GM12874 (cell line): ENCODE results near the gene TTC28.

Source experiments
- TF ChIP-seq, protein P1 (sequence below): IDR thresholded peaks from 2 replicates; pipeline ENCODE4 v1.5.1; 2011; ENCODE audit warnings: low read depth, mild to moderate bottlenecking, control low read depth, low read length, moderate library complexity; ENCODE audit not compliant: insufficient read depth

The TTC28 gene

DNA sequence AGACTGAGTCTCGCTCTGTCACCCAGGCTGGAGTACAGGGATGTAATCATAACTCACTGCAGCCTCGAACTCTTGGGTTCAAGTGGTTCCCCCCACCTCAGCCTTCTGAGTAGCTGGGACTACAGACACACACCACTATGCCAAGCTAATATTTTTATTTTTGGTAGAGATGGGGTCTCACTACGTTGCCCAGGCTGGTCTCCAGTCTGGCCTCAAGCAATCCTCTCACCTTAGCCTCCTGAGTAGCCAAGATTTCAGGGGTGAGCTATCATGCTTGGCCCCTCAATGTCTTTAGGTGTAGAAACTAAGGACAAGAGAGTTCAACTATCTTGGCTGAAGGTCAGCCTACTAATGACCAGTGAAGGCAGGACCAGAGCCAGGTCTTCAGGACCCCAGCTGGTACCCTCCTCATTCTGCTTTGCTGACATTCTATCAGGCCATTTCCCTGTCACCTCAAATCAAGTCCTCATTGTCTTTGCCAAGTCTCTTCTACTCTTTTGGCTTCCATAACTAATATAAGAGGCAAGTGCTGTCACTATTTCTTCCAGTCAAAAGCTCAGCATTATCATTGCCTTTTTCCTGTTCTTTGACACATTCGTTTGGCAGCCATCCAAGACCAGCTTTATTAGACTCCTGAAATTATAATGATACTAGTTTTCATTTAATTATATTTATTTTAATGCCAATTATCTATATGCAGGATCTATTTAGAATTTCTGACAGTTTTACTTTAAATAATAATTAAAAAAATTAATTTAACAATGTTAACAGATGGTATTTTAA, 496.4 kb downstream of the TTC28 start:
- TF ChIP-seq, protein P1, sequence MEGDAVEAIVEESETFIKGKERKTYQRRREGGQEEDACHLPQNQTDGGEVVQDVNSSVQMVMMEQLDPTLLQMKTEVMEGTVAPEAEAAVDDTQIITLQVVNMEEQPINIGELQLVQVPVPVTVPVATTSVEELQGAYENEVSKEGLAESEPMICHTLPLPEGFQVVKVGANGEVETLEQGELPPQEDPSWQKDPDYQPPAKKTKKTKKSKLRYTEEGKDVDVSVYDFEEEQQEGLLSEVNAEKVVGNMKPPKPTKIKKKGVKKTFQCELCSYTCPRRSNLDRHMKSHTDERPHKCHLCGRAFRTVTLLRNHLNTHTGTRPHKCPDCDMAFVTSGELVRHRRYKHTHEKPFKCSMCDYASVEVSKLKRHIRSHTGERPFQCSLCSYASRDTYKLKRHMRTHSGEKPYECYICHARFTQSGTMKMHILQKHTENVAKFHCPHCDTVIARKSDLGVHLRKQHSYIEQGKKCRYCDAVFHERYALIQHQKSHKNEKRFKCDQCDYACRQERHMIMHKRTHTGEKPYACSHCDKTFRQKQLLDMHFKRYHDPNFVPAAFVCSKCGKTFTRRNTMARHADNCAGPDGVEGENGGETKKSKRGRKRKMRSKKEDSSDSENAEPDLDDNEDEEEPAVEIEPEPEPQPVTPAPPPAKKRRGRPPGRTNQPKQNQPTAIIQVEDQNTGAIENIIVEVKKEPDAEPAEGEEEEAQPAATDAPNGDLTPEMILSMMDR, result no peak

DNA sequence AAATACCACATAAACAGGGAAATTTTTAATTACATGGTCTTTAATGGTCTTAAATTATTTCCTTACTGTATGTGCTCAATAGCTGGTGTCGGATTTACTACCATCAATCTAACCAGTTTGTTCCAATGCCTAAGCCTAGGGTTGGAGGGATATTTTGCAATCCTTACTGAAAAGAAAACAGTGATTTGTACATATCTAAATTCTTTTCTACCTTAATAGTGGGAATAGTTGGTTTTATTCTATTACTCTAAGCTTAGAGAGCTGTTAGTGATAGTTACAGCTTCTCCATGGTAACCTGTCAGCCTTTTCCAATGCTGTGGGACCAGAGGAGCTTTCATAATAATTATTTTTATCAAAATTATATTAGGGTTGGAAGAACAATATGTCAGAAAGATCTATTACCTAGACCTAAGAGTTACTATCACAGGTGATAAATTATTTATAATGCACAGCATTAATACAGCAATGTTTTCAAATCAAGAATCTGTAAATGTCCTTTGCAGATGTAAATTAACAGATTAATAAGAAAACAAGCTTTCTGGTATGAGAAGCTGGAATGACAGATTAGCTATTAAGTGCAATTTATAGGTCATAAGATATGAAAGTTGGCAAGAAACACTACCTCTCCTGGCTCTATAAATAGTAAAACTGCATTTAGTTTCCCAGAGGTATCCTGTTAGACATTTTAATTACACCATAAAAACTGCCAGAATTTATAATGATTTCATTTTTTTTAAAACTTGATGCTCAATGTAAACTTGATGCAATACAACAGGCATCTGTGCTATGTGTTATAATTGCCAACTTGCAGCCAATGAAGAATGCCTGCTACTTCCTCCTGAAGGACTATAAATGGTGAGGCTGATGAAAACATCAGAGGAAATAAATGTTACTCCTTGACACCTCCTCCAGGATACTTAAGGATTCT, 498.6 kb downstream of the TTC28 start:
- TF ChIP-seq, protein P1, result no peak

DNA sequence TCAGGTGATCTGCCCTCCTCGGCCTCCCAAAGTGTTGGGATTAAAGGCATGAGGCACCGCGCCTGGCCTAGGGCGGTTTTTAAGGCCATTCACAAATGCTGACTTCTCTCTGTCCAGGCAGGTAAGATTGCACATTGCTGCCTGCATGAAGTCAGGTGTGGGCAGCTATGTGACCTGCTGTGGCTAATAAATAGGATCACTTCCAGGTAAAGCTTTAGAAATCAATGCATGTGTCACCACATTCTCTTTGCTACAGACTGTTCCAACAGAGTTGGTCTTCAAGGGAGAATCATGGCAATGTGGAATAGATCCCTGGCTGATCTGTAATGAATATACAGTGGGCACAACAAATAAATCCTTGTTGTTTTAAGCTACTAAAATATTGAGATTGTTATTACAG, 500.2 kb downstream of the TTC28 start:
- TF ChIP-seq, protein P1, result no peak

DNA sequence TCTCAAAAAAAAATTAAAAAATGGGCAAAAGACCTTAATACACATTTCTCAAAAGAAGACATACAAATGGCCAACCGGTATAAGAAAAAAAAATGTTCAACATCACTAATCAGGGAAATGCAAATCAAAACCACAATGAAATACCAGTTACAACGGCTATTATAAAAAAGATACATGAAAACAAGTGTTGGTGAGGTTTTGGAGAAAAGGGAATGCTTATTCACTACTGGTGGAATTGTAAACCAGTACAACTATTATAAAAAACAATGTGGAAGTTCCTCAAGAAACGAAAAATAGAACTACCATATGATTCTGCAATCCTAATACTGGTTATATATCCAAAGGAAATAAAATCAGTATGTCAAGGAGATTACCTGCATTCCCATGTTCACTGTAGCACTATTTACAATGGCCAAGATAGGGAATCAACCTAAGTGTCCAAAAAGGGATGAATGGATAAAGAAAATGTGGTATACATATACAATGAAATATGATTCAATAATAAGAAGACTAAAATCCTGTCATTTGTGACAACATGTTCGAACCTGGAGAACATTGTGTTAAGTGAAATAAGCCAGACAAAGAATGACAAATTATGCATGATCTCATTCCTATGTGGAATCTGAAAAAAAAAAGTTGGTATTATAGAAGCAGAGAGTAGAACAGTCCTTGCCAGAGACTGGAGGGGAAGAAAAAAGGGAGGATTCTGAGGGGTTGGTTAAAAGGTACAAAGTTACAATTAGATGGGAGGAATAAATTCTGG, 503.7 kb downstream of the TTC28 start:
- TF ChIP-seq, protein P1, result no peak

DNA sequence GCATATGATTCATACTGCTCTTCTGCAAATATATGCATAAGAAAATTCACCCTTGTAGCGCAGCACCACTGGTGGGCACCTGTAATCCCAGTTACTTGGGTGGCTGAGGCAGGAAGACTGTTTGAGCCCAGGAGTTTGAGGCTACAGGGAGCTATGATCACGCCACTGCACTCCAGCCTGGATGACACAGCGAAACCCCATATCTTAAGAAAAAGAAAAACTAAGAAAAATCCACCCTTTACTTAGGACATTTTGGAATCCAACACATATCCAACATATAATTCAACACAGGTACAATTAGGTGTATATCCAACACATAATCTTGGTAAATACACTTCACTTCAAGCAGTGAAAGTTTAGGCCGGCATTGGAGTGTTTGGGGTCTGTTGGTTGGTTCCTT, 505.1 kb downstream of the TTC28 start:
- TF ChIP-seq, protein P1, result no peak

DNA sequence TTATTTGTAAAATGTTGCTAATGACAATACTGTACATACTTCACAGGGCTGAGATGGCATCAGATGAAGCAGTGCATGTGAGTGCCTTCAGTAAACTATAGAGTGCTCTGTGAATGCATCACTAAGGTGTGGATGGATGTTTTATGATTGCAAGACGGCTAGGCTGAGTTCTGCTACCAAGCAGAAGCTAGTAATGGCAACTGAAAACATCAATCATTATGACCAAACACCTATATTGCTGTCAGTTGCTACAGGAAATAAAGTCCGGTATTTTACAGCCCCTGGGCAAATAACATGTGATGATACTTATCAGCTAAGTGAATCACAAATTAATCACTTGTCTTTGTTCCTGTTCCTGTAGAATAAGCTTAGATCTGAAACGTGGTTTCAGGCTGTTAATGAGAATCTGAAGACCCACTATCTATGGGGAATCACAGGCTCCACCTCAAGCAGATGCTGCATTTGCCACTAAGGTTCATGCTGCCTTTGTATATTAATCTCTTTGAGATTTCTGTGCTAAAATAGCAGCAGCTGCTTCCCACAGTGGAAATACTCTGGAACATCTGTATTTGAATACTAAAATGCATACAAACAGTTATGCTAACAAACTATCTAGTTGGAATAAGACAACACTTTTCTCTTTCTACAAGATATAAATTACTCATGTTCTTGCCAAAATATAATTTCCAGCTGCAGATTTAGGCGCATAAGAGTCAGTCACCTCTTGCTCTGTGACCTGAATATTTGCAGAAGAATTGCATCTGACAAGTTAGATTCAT, 506.6 kb downstream of the TTC28 start:
- TF ChIP-seq, protein P1, result no peak
